MM.1S (cell line): ENCODE measurements around the gene CNTLN.

Experiments used
- EZH2phosphoT487 ChIP-seq: fragments of 300-600 bp; sonication (generic); IDR thresholded peaks from 2 replicates; pipeline ENCODE4 v1.6.1; 2018; ENCODE audit warnings: antibody characterized with exemption, low read length
- TF ChIP-seq, protein P1 (sequence below): fragments of 300-600 bp; sonication (generic); IDR thresholded peaks from 2 replicates; pipeline ENCODE4 v1.5.1; 2016; ENCODE audit warnings: antibody characterized with exemption, low read length, mixed read lengths

DNA sequence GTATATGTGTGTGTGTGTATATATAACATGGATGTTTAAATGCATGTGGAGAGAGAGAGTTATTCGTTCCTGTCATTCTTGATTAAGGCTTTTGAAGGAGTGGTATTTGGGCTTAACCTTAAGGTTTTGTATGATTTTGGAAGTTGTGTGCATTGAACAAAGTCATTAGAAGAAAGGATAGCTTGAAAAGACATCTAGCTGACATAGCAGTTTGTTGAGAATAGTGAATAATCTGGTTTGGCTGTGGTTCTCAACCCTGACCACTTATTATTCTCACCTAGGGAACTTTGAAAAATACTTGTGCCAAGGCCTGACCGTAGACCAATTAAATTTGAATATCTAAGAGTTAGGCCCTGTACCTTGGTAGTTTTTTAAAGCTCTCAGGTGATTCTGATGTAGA is 303.0 kb downstream of the CNTLN start:
- TF ChIP-seq, protein P1, sequence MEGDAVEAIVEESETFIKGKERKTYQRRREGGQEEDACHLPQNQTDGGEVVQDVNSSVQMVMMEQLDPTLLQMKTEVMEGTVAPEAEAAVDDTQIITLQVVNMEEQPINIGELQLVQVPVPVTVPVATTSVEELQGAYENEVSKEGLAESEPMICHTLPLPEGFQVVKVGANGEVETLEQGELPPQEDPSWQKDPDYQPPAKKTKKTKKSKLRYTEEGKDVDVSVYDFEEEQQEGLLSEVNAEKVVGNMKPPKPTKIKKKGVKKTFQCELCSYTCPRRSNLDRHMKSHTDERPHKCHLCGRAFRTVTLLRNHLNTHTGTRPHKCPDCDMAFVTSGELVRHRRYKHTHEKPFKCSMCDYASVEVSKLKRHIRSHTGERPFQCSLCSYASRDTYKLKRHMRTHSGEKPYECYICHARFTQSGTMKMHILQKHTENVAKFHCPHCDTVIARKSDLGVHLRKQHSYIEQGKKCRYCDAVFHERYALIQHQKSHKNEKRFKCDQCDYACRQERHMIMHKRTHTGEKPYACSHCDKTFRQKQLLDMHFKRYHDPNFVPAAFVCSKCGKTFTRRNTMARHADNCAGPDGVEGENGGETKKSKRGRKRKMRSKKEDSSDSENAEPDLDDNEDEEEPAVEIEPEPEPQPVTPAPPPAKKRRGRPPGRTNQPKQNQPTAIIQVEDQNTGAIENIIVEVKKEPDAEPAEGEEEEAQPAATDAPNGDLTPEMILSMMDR = no peak
- no peak for TF ChIP-seq EZH2phosphoT487
